PC-3 (cell line): ENCODE data around the gene DBH. TPM values are rescaled to one million over a fixed set of nuclear protein-coding genes. Genes with fewer than 3 reads are reported as not detected.

Experiments
- ATAC-seq: fragments of 200-7000 bp; cut with Tn5 transposase; 2 replicates; pipeline ENCODE4 v1.9.1; 2020; ENCODE audit warnings: mild to moderate bottlenecking, moderate library complexity
- BruUV-seq: library from RNA; stranded (reverse); fragments of 400-500 nt; replicated peaks from 2 replicates; lab custom pipeline; 2021; lab: Mats Ljungman, UMichigan
- CTCF ChIA-PET: fragments of 300-600 bp; sonication (Branson Sonifier 250); formaldehyde crosslinking; loops from one replicate; lab custom pipeline; 2022; ENCODE audit warnings: antibody characterized with exemption; lab: Charles Lee
- POLR2A ChIA-PET: fragments of 300-600 bp; sonication (Branson Sonifier 250); formaldehyde crosslinking; loops from one replicate; lab custom pipeline; 2022; ENCODE audit warnings: antibody characterized with exemption; ENCODE audit not compliant: unreplicated experiment; lab: Charles Lee
- DNase-seq: peaks from one replicate; pipeline ENCODE4 v3.0.0-alpha.2; 2015
- H2AFZ ChIP-seq: fragments of 300-600 bp; sonication (generic); 2 replicates; pipeline ENCODE4 v1.6.0; 2016; ENCODE audit warnings: antibody characterized with exemption, low read length
- H3F3A ChIP-seq: fragments of 300-600 bp; sonication (generic); one replicate; pipeline ENCODE4 v1.6.0; 2017; ENCODE audit warnings: antibody characterized with exemption, low read length, control low read depth, mild to moderate bottlenecking; ENCODE audit not compliant: unreplicated experiment
- H3K27ac ChIP-seq: fragments of 300-600 bp; sonication (generic); 2 replicates; pipeline ENCODE4 v1.5.1; 2016; ENCODE audit warnings: mild to moderate bottlenecking, low read length
- H3K27me3 ChIP-seq: fragments of 300-600 bp; sonication (generic); 2 replicates; pipeline ENCODE4 v1.6.1; 2016; ENCODE audit warnings: low read length, mixed read lengths
- H3K36me3 ChIP-seq: fragments of 300-600 bp; sonication (generic); 2 replicates; pipeline ENCODE4 v1.6.1; 2016; ENCODE audit warnings: low read depth, mixed run types, low read length, mixed read lengths
- H3K4me1 ChIP-seq: fragments of 300-600 bp; sonication (generic); 2 replicates; pipeline ENCODE4 v1.5.1; 2016; ENCODE audit warnings: low read length; ENCODE audit not compliant: insufficient read depth
- H3K4me2 ChIP-seq: fragments of 300-600 bp; sonication (generic); 2 replicates; pipeline ENCODE4 v1.6.0; 2016; ENCODE audit warnings: low read length
- H3K4me3 ChIP-seq: fragments of 300-600 bp; sonication (generic); 2 replicates; pipeline ENCODE4 v1.5.1; 2016; ENCODE audit warnings: mild to moderate bottlenecking, low read length, mixed read lengths
- H3K79me2 ChIP-seq: fragments of 300-600 bp; sonication (generic); 2 replicates; pipeline ENCODE4 v1.6.1; 2017; ENCODE audit warnings: low read length, mixed read lengths
- H3K9ac ChIP-seq: fragments of 300-600 bp; sonication (generic); 2 replicates; pipeline ENCODE4 v1.6.0; 2016; ENCODE audit warnings: mild to moderate bottlenecking, low read length
- H3K9me2 ChIP-seq: fragments of 300-600 bp; sonication (generic); replicated peaks from 2 replicates; pipeline ENCODE4 v1.6.1; 2016; ENCODE audit warnings: mixed run types, low read length, mixed read lengths
- H3K9me3 ChIP-seq: fragments of 300-600 bp; sonication (generic); 2 replicates; pipeline ENCODE4 v1.6.1; 2016; ENCODE audit warnings: low read length, mixed read lengths
- H4K20me1 ChIP-seq: fragments of 300-600 bp; sonication (generic); 2 replicates; pipeline ENCODE4 v1.6.1; 2016; ENCODE audit warnings: low read length, mixed read lengths
- EZH2 ChIP-seq: fragments of 300-600 bp; sonication (generic); IDR thresholded peaks from one replicate; pipeline ENCODE4 v1.6.1; 2017; ENCODE audit warnings: antibody characterized with exemption, mild to moderate bottlenecking, low read length; ENCODE audit not compliant: unreplicated experiment
- EZH2phosphoT487 ChIP-seq: fragments of 300-600 bp; sonication (generic); IDR thresholded peaks from 2 replicates; pipeline ENCODE4 v1.6.1; 2018; ENCODE audit warnings: mild to moderate bottlenecking, antibody characterized with exemption, low read length, borderline replicate concordance
- intact Hi-C: fragments of 100-400 bp; cut with micrococcal nuclease; formaldehyde crosslinking; loops from 2 replicates; pipeline ENCODE4 v1.9.0; 2023
- total RNA-seq: library from RNA; depleted of rRNA; stranded (reverse); fragments of >200 nt; gene quantifications from 2 replicates; pipeline ENCODE4 v1.2.3, GENCODE V29; 2014
- TF ChIP-seq, protein P1 (sequence below): fragments of 300-600 bp; sonication (generic); conservative IDR thresholded peaks from 2 replicates; pipeline ENCODE4 v1.5.1; 2017; ENCODE audit warnings: antibody characterized with exemption, low read depth, mild to moderate bottlenecking, low read length

The DBH gene
- total RNA-seq, 1 experiment from 2014 or later, result not detected

DNA sequence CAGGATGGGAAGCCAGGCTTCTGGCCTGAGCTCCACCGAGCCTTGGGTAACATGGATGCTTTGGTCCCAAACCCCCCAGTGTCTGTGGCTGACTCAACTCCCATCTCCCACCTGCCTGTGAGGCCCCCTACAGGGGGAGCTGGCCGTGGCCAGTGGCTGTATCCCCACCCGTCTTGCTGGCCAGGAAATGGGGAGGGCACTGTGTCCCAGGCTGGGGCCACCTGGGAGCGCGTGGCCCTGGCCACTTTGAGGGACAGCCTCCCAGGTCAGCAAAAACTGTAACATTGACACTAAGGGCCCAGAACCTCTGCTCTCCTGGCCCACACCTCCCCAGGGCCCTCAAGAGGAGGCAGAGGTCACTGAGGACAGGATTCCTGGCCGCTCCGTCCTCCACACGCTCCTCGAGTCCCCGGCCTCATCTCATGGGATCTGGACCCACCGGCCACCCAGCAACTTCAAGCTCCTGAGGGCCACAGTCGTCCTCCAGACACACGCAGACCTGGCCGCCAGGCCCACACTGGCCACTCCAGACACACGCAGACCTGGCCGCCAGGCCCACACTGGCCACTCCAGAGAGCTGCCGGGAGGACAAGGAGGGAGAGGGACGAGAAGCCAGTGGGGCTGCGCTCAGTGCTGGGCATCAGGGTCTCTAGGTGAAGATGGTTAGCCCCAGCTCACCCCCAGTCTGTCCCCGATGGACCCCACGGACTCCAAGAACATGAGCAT, 44.2 kb downstream of the DBH start:
- H3K9me3 ChIP-seq, result no peaks in the 10 kb centered on the region
- no peak overlapping the region for H3K4me3 ChIP-seq
- BruUV-seq, result no TSS peak
- no peaks in the 10 kb centered on the region for H3K79me2 ChIP-seq
- no peaks in the 10 kb centered on the region for H3K27me3 ChIP-seq
- H3K4me1 ChIP-seq, result no peaks in the 10 kb centered on the region
- no peak for DNase-seq
- no peaks in the 10 kb centered on the region for H4K20me1 ChIP-seq
- H3K27ac ChIP-seq, result no peak overlapping the region
- intact Hi-C loops, result no loop called here
- H3K4me2 ChIP-seq, result no peak overlapping the region
- no peak for ATAC-seq
- no peak overlapping the region for H3K9ac ChIP-seq
- H3F3A ChIP-seq, result no peaks in the 10 kb centered on the region
- POLR2A ChIA-PET, result no interaction called here
- no peaks in the 10 kb centered on the region for H3K9me2 ChIP-seq
- no peak overlapping the region for H2AFZ ChIP-seq
- TF ChIP-seq EZH2, result no peak
- TF ChIP-seq, protein P1, sequence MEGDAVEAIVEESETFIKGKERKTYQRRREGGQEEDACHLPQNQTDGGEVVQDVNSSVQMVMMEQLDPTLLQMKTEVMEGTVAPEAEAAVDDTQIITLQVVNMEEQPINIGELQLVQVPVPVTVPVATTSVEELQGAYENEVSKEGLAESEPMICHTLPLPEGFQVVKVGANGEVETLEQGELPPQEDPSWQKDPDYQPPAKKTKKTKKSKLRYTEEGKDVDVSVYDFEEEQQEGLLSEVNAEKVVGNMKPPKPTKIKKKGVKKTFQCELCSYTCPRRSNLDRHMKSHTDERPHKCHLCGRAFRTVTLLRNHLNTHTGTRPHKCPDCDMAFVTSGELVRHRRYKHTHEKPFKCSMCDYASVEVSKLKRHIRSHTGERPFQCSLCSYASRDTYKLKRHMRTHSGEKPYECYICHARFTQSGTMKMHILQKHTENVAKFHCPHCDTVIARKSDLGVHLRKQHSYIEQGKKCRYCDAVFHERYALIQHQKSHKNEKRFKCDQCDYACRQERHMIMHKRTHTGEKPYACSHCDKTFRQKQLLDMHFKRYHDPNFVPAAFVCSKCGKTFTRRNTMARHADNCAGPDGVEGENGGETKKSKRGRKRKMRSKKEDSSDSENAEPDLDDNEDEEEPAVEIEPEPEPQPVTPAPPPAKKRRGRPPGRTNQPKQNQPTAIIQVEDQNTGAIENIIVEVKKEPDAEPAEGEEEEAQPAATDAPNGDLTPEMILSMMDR, result no peak
- TF ChIP-seq EZH2phosphoT487, result no peak
- CTCF ChIA-PET, result no interaction called here
- H3K36me3 ChIP-seq, result no peaks in the 10 kb centered on the region

GRCh38 chr9:133680976-133681657, 45.0 kb downstream of the DBH start:
- intact Hi-C loops, result no loop called here
- no peaks in the 10 kb centered on the region for H4K20me1 ChIP-seq
- H3K4me2 ChIP-seq, result no peak overlapping the region
- no peak overlapping the region for H2AFZ ChIP-seq
- no peaks in the 10 kb centered on the region for H3F3A ChIP-seq
- H3K27ac ChIP-seq, result no peak overlapping the region
- ATAC-seq (no peak), DNase-seq (no peak)
- POLR2A ChIA-PET, result no interaction called here
- no peaks in the 10 kb centered on the region for H3K27me3 ChIP-seq
- no TSS peak for BruUV-seq
- no peak for TF ChIP-seq EZH2phosphoT487
- TF ChIP-seq, protein P1, result no peak
- no peak for TF ChIP-seq EZH2
- H3K9me3 ChIP-seq, result no peaks in the 10 kb centered on the region
- H3K79me2 ChIP-seq, result no peaks in the 10 kb centered on the region
- no peak overlapping the region for H3K4me3 ChIP-seq
- no peaks in the 10 kb centered on the region for H3K4me1 ChIP-seq
- CTCF ChIA-PET, result no interaction called here
- no peaks in the 10 kb centered on the region for H3K9me2 ChIP-seq
- H3K36me3 ChIP-seq, result no peaks in the 10 kb centered on the region
- no peak overlapping the region for H3K9ac ChIP-seq

- no peaks in the 10 kb centered on the region for H3K36me3 ChIP-seq
- no peak overlapping the region for H3K4me2 ChIP-seq
- H3K4me3 ChIP-seq, result no peak overlapping the region
- H3K4me1 ChIP-seq, result no peaks in the 10 kb centered on the region
- no peak for DNase-seq
- no peaks in the 10 kb centered on the region for H3F3A ChIP-seq
- H3K9ac ChIP-seq, result no peak overlapping the region
- H3K27ac ChIP-seq, result no peak overlapping the region
- no peaks in the 10 kb centered on the region for H4K20me1 ChIP-seq
- no peak overlapping the region for H2AFZ ChIP-seq
- H3K9me3 ChIP-seq, result no peaks in the 10 kb centered on the region
- no peaks in the 10 kb centered on the region for H3K27me3 ChIP-seq
- intact Hi-C loops, result no loop called here
- H3K79me2 ChIP-seq, result no peaks in the 10 kb centered on the region
- no peaks in the 10 kb centered on the region for H3K9me2 ChIP-seq
- ATAC-seq, result no peak
- ChIA-PET CTCF (no interaction called here), POLR2A (no interaction called here)
- BruUV-seq, result no TSS peak
- TF ChIP-seq EZH2 (no peak), EZH2phosphoT487 (no peak)
- TF ChIP-seq, protein P1, result no peak
These were observed 45.6 kb downstream of the DBH start for GRCh38 chr9:133681658-133682306.
